GM12878 (cell line): ENCODE measurements around the gene DRICH1. TPM values are rescaled to one million over a fixed set of nuclear protein-coding genes. Genes with fewer than 3 reads are reported as not detected.

Source experiments
- BACH1 ChIP-seq: fragments of 450-650 bp; IDR thresholded peaks from 2 replicates; pipeline ENCODE4 v1.6.1; 2017; ENCODE audit warnings: mild to moderate bottlenecking, borderline replicate concordance
- CHD2 ChIP-seq: IDR thresholded peaks from 2 replicates; pipeline ENCODE4 v1.6.1; 2011; ENCODE audit warnings: low read depth, low read length, improper control_type of control experiment, borderline replicate concordance
- DPF2 ChIP-seq: fragments of 450-650 bp; IDR thresholded peaks from 2 replicates; pipeline ENCODE4 v1.6.1; 2017; ENCODE audit warnings: mild to moderate bottlenecking
- HSF1 ChIP-seq: fragments of 150-350 bp; IDR thresholded peaks from 2 replicates; pipeline ENCODE4 v1.6.1; 2014; ENCODE audit warnings: mild to moderate bottlenecking, low read depth, low read length
- IKZF2 ChIP-seq, 2 experiments: fragments of 450-650 bp; IDR thresholded peaks; 2 replicates each; pipeline ENCODE4 v1.6.1; 2017; ENCODE audit warnings: mild to moderate bottlenecking in 2 of 2, moderate library complexity in 2 of 2
- JUND ChIP-seq: IDR thresholded peaks from 2 replicates; pipeline ENCODE4 v1.6.1; 2012; ENCODE audit warnings: low read depth, mild to moderate bottlenecking, low read length, improper control_type of control experiment, moderate library complexity
- TBL1XR1 ChIP-seq: IDR thresholded peaks from 2 replicates; pipeline ENCODE4 v1.6.1; 2012; ENCODE audit warnings: low read depth, low read length, improper control_type of control experiment
- ZBTB40 ChIP-seq: fragments of 450-650 bp; IDR thresholded peaks from 2 replicates; pipeline ENCODE4 v1.6.1; 2016; ENCODE audit warnings: mild to moderate bottlenecking, moderate library complexity, borderline replicate concordance
- ZNF24 ChIP-seq: fragments of 450-650 bp; IDR thresholded peaks from 2 replicates; pipeline ENCODE4 v1.6.1; 2017; ENCODE audit warnings: antibody characterized with exemption, mild to moderate bottlenecking
- polyA plus RNA-seq, 11 experiments: library from polyadenylated mRNA; depleted of rRNA in 4 of 11; unstranded in 6 of 11; stranded (reverse) in 5 of 11; fragments of >200 nt; fragmentation: Nextera tagmentation in 4 of 11; fragmentation: Illumina TruSeq in 1 of 11; extraction: Ambion mirVana in 4 of 11; extraction: Trizol in 1 of 11; gene quantifications; 1 replicate in 1 of 11; 2 replicates in 10 of 11; pipeline versions ENCODE4 v1.2.1 to v1.2.3, GENCODE V29; 2011 to 2016; ENCODE audit warnings: inconsistent platforms in 2 of 11, missing spikeins in 2 of 11, low read depth in 1 of 11
- total RNA-seq, 4 experiments: library from RNA; depleted of rRNA in 3 of 4; stranded (reverse); fragments of >200 nt in 3 of 4; fragmentation: Illumina TruSeq in 1 of 4; extraction: Trizol in 1 of 4; gene quantifications; 2 replicates each; pipeline versions ENCODE4 v1.2.1 to v1.2.3, GENCODE V29; 2013 to 2021

DRICH1 gene
- total and polyA plus RNA-seq, 10 of the 15 experiments (the other 5 are each of a cell fraction or from before 2014, with no cell fraction given), result not detected

GRCh38 chr22:23579280-23579679, 52.8 kb downstream of the DRICH1 start (continued):
- TF ChIP-seq BACH1, result no peak
- no peak for TF ChIP-seq IKZF2 (IDR thresholded peaks at IDR 0.05)
- no peak for TF ChIP-seq TBL1XR1
- TF ChIP-seq HSF1, result no peak
- no peak for TF ChIP-seq CHD2
- TF ChIP-seq ZNF24, result no peak
- no peak for TF ChIP-seq JUND
- TF ChIP-seq DPF2, result no peak
- TF ChIP-seq ZBTB40, result no peak
